22Rv1 (cell line): ENCODE measurements around the gene IL22RA2.

Experiments used
- CTCF ChIP-seq: fragments of 450-650 bp; IDR thresholded peaks from 2 replicates; pipeline ENCODE4 v1.5.1; 2017; ENCODE audit warnings: mild to moderate bottlenecking
- ZFX ChIP-seq: fragments of 450-650 bp; IDR thresholded peaks from 2 replicates; pipeline ENCODE4 v1.6.1; 2017; ENCODE audit warnings: antibody characterized with exemption, borderline replicate concordance

GRCh38 chr6:137218473-137218916 is 45.1 kb upstream of the IL22RA2 start:
- TF ChIP-seq CTCF: no peak
- TF ChIP-seq ZFX: no peak
